ENCODE results near the gene SLC12A9. TPM values are rescaled to one million over a fixed set of nuclear protein-coding genes. Genes with fewer than 3 reads are reported as not detected.

Gene SLC12A9
- total and polyA plus RNA-seq, 2 of the 8 experiments (the other 6 are each of a cell fraction or from before 2014, with no cell fraction given) = 31.4 to 40.1 TPM

- H3K9me3 ChIP-seq (ENCODE audit: insufficient read depth in 2 of 2, low read depth in 1 of 2, low read length in 1 of 2) = no peaks in the 10 kb centered on the region
- ChIA-PET CTCF (ENCODE audit: partially characterized antibody) (interaction anchor here (0.6 to 1.3 kb wide), 2 partner anchors 20 to 148 kb away, joined by 4 to 5 read pairs; no protein-coding TSS in a partner anchor), POLR2A (ENCODE audit: partially characterized antibody) (interaction anchor here (1.1 kb wide), 1 partner anchor 12 kb away, joined by 3 read pairs; no protein-coding TSS in a partner anchor)
- no peak for DNase-seq (ENCODE audit: low read depth in 1 of 2, low spot score in 2 of 2)
- no peak overlapping the region for H2AK5ac ChIP-seq (ENCODE audit: low read depth, low read length)
- H3K4me2 ChIP-seq (ENCODE audit: insufficient read depth in 1 of 2, low read depth in 2 of 2, low read length in 2 of 2) = no peak overlapping the region
- no peak overlapping the region for H2AFZ ChIP-seq (ENCODE audit: low read length)
- H4K20me1 ChIP-seq (replicated peaks in 1 of 2; ENCODE audit: control insufficient read depth in 1 of 2, insufficient read depth in 2 of 2, low read length in 2 of 2) = no peaks in the 10 kb centered on the region
- H3K9ac ChIP-seq (replicated peaks in 1 of 4; ENCODE audit: extremely low read depth in 1 of 4, low read depth in 3 of 4, low read length in 3 of 4) = no peak overlapping the region
- no peak overlapping the region for H3K27ac ChIP-seq (ENCODE audit: low read depth, low read length)
- H2BK20ac ChIP-seq (ENCODE audit: low read length) = no peak overlapping the region
- no peak overlapping the region for H3K56ac ChIP-seq (replicated peaks; ENCODE audit: insufficient read length, low read depth, low read length)
- no peak overlapping the region for H4K5ac ChIP-seq (ENCODE audit: insufficient read length, low read depth, low read length)
- H4K8ac ChIP-seq (ENCODE audit: extremely low read depth, insufficient read depth, low read length) = no peak overlapping the region
- no peaks in the 10 kb centered on the region for H3K4me1 ChIP-seq (replicated peaks in 1 of 4; ENCODE audit: control insufficient read depth in 3 of 4, insufficient read depth in 4 of 4, low read length in 3 of 4)
- no peak overlapping the region for H2BK15ac ChIP-seq (ENCODE audit: low read length)
- no peak overlapping the region for H2BK12ac ChIP-seq (ENCODE audit: low read depth, low read length)
- FAIRE-seq = no peak
- no peak overlapping the region for H3K4me3 ChIP-seq (ENCODE audit: extremely low read depth in 1 of 4, insufficient read depth in 2 of 4, low read depth in 3 of 4, low read length in 4 of 4)
- no peak overlapping the region for H3K4ac ChIP-seq (replicated peaks; ENCODE audit: insufficient read length, low read depth, low read length)
- H3K23ac ChIP-seq (ENCODE audit: insufficient read length) = no peak overlapping the region
- no peak overlapping the region for H2BK5ac ChIP-seq (ENCODE audit: low read depth, low read length)
- H3K79me2 ChIP-seq (ENCODE audit: control insufficient read depth in 1 of 2, insufficient read depth in 2 of 2, low read length in 2 of 2) = no peaks in the 10 kb centered on the region
- H3K23me2 ChIP-seq (ENCODE audit: low read depth, low read length) = no peaks in the 10 kb centered on the region; the same call in 1 of the 2 replicates
- H3K14ac ChIP-seq (ENCODE audit: insufficient read length) = no peak overlapping the region
- H3K36me3 ChIP-seq (ENCODE audit: control insufficient read depth in 2 of 4, insufficient read depth in 4 of 4, low read length in 3 of 4) = no peaks in the 10 kb centered on the region
- H3K18ac ChIP-seq (ENCODE audit: extremely low read depth, low read length) = no peak overlapping the region
- H3K27me3 ChIP-seq (replicated peaks in 1 of 4; ENCODE audit: control insufficient read depth in 3 of 4, extremely low read depth in 1 of 4, insufficient read depth in 3 of 4, low read length in 3 of 4) = no peaks in the 10 kb centered on the region
- 95% methylated on average over 3 of the region's 3 CpGs; no CpG with 5 or more reads in 1 of the 2 experiments for WGBS, 2 experiments (ENCODE audit: extremely low coverage in 1 of 2, insufficient coverage in 1 of 2, insufficient read length in 1 of 2, insufficient replicate concordance in 2 of 2, low coverage in 1 of 2, low lambda C conversion rate in 2 of 2, missing lambda C conversion rate in 1 of 2)
- H3K79me1 ChIP-seq (ENCODE audit: low read depth, low read length) = no peaks in the 10 kb centered on the region
- no peak overlapping the region for H2BK120ac ChIP-seq (replicated peaks; ENCODE audit: low read depth, low read length)
- no peak overlapping the region for H4K91ac ChIP-seq (replicated peaks; ENCODE audit: insufficient read length, low read length)
- no peak for TF ChIP-seq CEBPB (IDR thresholded peaks at IDR 0.05; ENCODE audit: low read depth, low read length)
- no peak for TF ChIP-seq MAFK (IDR thresholded peaks at IDR 0.05; ENCODE audit: low read depth, low read length)
- no peak for TF ChIP-seq CREB1 (IDR thresholded peaks at IDR 0.05)
- TF ChIP-seq TEAD4 (IDR thresholded peaks at IDR 0.05; ENCODE audit: low read depth, low read length) = no peak
- no peak for TF ChIP-seq ZNF274 (IDR thresholded peaks at IDR 0.05; ENCODE audit: borderline replicate concordance, extremely low read depth, low read length)
- no peak for TF ChIP-seq YY1 (IDR thresholded peaks at IDR 0.05; ENCODE audit: low read depth, low read length)
- TF ChIP-seq EGR1 (IDR thresholded peaks at IDR 0.05; ENCODE audit: borderline replicate concordance, low read depth, low read length) = no peak
- no peak for TF ChIP-seq NRF1 (IDR thresholded peaks at IDR 0.05; ENCODE audit: low read depth, low read length)
- no peak for TF ChIP-seq GTF2F1 (IDR thresholded peaks at IDR 0.05; ENCODE audit: borderline replicate concordance, low read depth, low read length)
- no peak for TF ChIP-seq FOSL1 (IDR thresholded peaks at IDR 0.05; ENCODE audit: insufficient read depth, low read depth, low read length)
- no peak for TF ChIP-seq SRF (IDR thresholded peaks at IDR 0.05; ENCODE audit: low read depth, low read length)
- no peak for TF ChIP-seq KDM4A (IDR thresholded peaks at IDR 0.05; ENCODE audit: low read depth, low read length, severe bottlenecking)
- TF ChIP-seq BACH1 (IDR thresholded peaks at IDR 0.05; ENCODE audit: low read length) = no peak
- no peak for TF ChIP-seq EP300 (IDR thresholded peaks at IDR 0.05; ENCODE audit: borderline replicate concordance in 1 of 2, low read depth in 2 of 2, low read length in 2 of 2)
Measured at GRCh38 chr7:100911484-100911883, 59.0 kb downstream of the SLC12A9 start.
